HEK293 (cell line): ENCODE measurements around the gene TMEM63A.

Source experiments
- CTCF ChIA-PET: fragments of 350-600 bp; formaldehyde crosslinking; extraction: SDS; loops from one replicate; lab custom pipeline; 2021; ENCODE audit warnings: antibody characterized with exemption; lab: Yijun Ruan, JAX
- POLR2A ChIA-PET: fragments of 300-600 bp; formaldehyde crosslinking; extraction: SDS; loops from one replicate; lab custom pipeline; 2020; ENCODE audit warnings: antibody characterized with exemption, inconsistent platforms; lab: Yijun Ruan, JAX
- H3K27ac ChIP-seq: fragments of 200-500 bp; sonication (Bioruptor generic); 2 replicates; pipeline ENCODE4 v1.5.1; 2014; ENCODE audit warnings: low read depth, low read length, control low read depth, inconsistent platforms; ENCODE audit errors: extremely low read depth
- H3K36me3 ChIP-seq, 2 experiments: fragments of 200-500 bp in 1 of 2; sonication (Bioruptor generic) in 1 of 2; 1 replicate in 1 of 2; 2 replicates in 1 of 2; pipeline ENCODE4 v1.5.1; 2014 to 2017; ENCODE audit warnings: inconsistent platforms in 2 of 2, low read length in 2 of 2; ENCODE audit not compliant: control insufficient read depth in 2 of 2, insufficient read depth in 1 of 2
- H3K4me1 ChIP-seq: fragments of 200-500 bp; sonication (Bioruptor generic); 2 replicates; pipeline ENCODE4 v1.5.1; 2014; ENCODE audit warnings: mild to moderate bottlenecking, low read length, inconsistent platforms; ENCODE audit not compliant: control insufficient read depth, insufficient read depth
- H3K4me3 ChIP-seq: 2 replicates; pipeline ENCODE4 v1.5.1; 2011; ENCODE audit warnings: low read depth, mild to moderate bottlenecking, control low read depth, low read length, moderate library complexity
- H3K9me3 ChIP-seq: fragments of 200-500 bp; sonication (Bioruptor generic); 2 replicates; pipeline ENCODE4 v1.5.1; 2014; ENCODE audit warnings: low read depth, low read length, inconsistent platforms; ENCODE audit not compliant: control insufficient read depth, insufficient read depth
- EGR2 ChIP-seq: fragments of 450-650 bp; formaldehyde crosslinking; IDR thresholded peaks from 2 replicates; pipeline ENCODE4 v1.5.1; 2016; ENCODE audit warnings: low read depth, missing biosample characterization, missing genetic modification characterization
- HOXD13 ChIP-seq: sonication (generic); formaldehyde crosslinking; IDR thresholded peaks from 2 replicates; pipeline ENCODE4 v1.8.0; 2022; ENCODE audit warnings: missing genetic modification reagents, borderline replicate concordance
- MZF1 ChIP-seq: fragments of 450-650 bp; formaldehyde crosslinking; IDR thresholded peaks from 2 replicates; pipeline ENCODE4 v1.5.1; 2017; ENCODE audit warnings: missing biosample characterization, missing genetic modification characterization, borderline replicate concordance
- PRDM10 ChIP-seq: fragments of 450-650 bp; formaldehyde crosslinking; IDR thresholded peaks from 2 replicates; pipeline ENCODE4 v1.5.1; 2016; ENCODE audit warnings: missing biosample characterization, missing genetic modification characterization
- PRDM6 ChIP-seq: fragments of 450-650 bp; formaldehyde crosslinking; IDR thresholded peaks from 2 replicates; pipeline ENCODE4 v1.5.1; 2017; ENCODE audit warnings: missing biosample characterization, missing genetic modification characterization
- SALL2 ChIP-seq: fragments of 450-650 bp; formaldehyde crosslinking; IDR thresholded peaks from 2 replicates; pipeline ENCODE4 v1.5.0; 2017; ENCODE audit warnings: missing biosample characterization, mild to moderate bottlenecking, missing genetic modification characterization, borderline replicate concordance
- ZBTB44 ChIP-seq: fragments of 450-650 bp; IDR thresholded peaks from 2 replicates; pipeline ENCODE4 v1.5.1; 2018; ENCODE audit warnings: missing biosample characterization, mild to moderate bottlenecking, missing genetic modification characterization
- ZNF140 ChIP-seq: fragments of 450-650 bp; formaldehyde crosslinking; IDR thresholded peaks from 2 replicates; pipeline ENCODE4 v1.5.1; 2016; ENCODE audit warnings: missing biosample characterization, missing genetic modification characterization
- ZNF2 ChIP-seq: fragments of 450-650 bp; formaldehyde crosslinking; IDR thresholded peaks from 2 replicates; pipeline ENCODE4 v1.5.1; 2016; ENCODE audit warnings: missing biosample characterization, missing genetic modification characterization
- ZNF223 ChIP-seq: fragments of 450-650 bp; formaldehyde crosslinking; IDR thresholded peaks from 2 replicates; pipeline ENCODE4 v1.5.1; 2016; ENCODE audit warnings: missing biosample characterization, missing genetic modification characterization
- ZNF350 ChIP-seq: fragments of 450-650 bp; formaldehyde crosslinking; IDR thresholded peaks from 2 replicates; pipeline ENCODE4 v1.5.0; 2017; ENCODE audit warnings: missing biosample characterization, mild to moderate bottlenecking, missing genetic modification characterization
- ZNF354C ChIP-seq: fragments of 450-650 bp; formaldehyde crosslinking; IDR thresholded peaks from 2 replicates; pipeline ENCODE4 v1.5.1; 2016; ENCODE audit warnings: missing biosample characterization, missing genetic modification characterization, low read depth, borderline replicate concordance
- ZNF48 ChIP-seq: fragments of 450-650 bp; formaldehyde crosslinking; IDR thresholded peaks from 2 replicates; pipeline ENCODE4 v1.5.1; 2016; ENCODE audit warnings: missing biosample characterization, missing genetic modification characterization
- ZNF514 ChIP-seq: fragments of 450-650 bp; formaldehyde crosslinking; IDR thresholded peaks from 2 replicates; pipeline ENCODE4 v1.5.1; 2016; ENCODE audit warnings: missing biosample characterization, missing genetic modification characterization
- ZNF529 ChIP-seq: fragments of 450-650 bp; formaldehyde crosslinking; IDR thresholded peaks from 2 replicates; pipeline ENCODE4 v1.5.1; 2017; ENCODE audit warnings: missing genetic modification characterization, missing biosample characterization; ENCODE audit not compliant: insufficient replicate concordance
- ZNF544 ChIP-seq: fragments of 450-650 bp; formaldehyde crosslinking; IDR thresholded peaks from 2 replicates; pipeline ENCODE4 v1.5.0; 2017; ENCODE audit warnings: missing biosample characterization, missing genetic modification characterization
- ZNF600 ChIP-seq: fragments of 450-650 bp; formaldehyde crosslinking; IDR thresholded peaks from 2 replicates; pipeline ENCODE4 v1.5.1; 2016; ENCODE audit warnings: missing biosample characterization, missing genetic modification characterization
- ZNF677 ChIP-seq: fragments of 450-650 bp; IDR thresholded peaks from 2 replicates; pipeline ENCODE4 v1.5.0; 2018; ENCODE audit warnings: missing biosample characterization, mild to moderate bottlenecking, missing genetic modification characterization, moderate library complexity
- ZSCAN4 ChIP-seq: fragments of 450-650 bp; formaldehyde crosslinking; IDR thresholded peaks from 2 replicates; pipeline ENCODE4 v1.5.1; 2017; ENCODE audit warnings: missing biosample characterization, missing genetic modification characterization
- TF ChIP-seq, protein P1 (sequence below): fragments of 450-650 bp; formaldehyde crosslinking; IDR thresholded peaks from 2 replicates; pipeline ENCODE4 v1.5.1; 2016; ENCODE audit warnings: missing biosample characterization, missing genetic modification characterization
- TF ChIP-seq, protein P2 (sequence below): fragments of 450-650 bp; formaldehyde crosslinking; IDR thresholded peaks from 2 replicates; pipeline ENCODE4 v1.5.1; 2016; ENCODE audit warnings: missing biosample characterization, missing genetic modification characterization

The TMEM63A gene

GRCh38 chr1:225812488-225813213, 69.5 kb downstream of the TMEM63A start (continued):
- no peak for TF ChIP-seq ZNF529 (tag by site-specific recombination)
- no peak for TF ChIP-seq ZNF514 (tag by site-specific recombination)
- TF ChIP-seq ZBTB44 (tag by site-specific recombination): no peak
- TF ChIP-seq MZF1 (tag by site-specific recombination): peak; percentile 71; the same call in 1 of the 2 replicates
- TF ChIP-seq ZNF354C (tag by site-specific recombination): no peak
- no peak for TF ChIP-seq ZNF677 (tag by site-specific recombination)
- TF ChIP-seq EGR2 (tag by site-specific recombination): peak; percentile 95
- TF ChIP-seq HOXD13 (CRISPR knock-in tag): no peak
- no peak for TF ChIP-seq PRDM6
- no peak for TF ChIP-seq ZSCAN4 (tag by site-specific recombination)
- TF ChIP-seq ZNF544 (tag by site-specific recombination): no peak
- peak; percentile 38; the same call in 1 of the 2 replicates for TF ChIP-seq ZNF600 (tag by site-specific recombination)
- TF ChIP-seq, all 188 proteins: peak for 11

- H3K9me3 ChIP-seq: no peaks in the 10 kb centered on the region
- no peak overlapping the region for H3K4me3 ChIP-seq
- POLR2A ChIA-PET: interaction anchor here (0.5 to 6.8 kb wide), 6 partner anchors 16 to 71 kb away, joined by 3 to 46 read pairs (median 3); partner anchors contain the start of genes SRP9 and TMEM63A
- no peak overlapping the region for H3K27ac ChIP-seq
- H3K36me3 ChIP-seq: peaks cover 0 to 7% of the 10 kb centered on the region in 2 experiments; a peak in 1 of 3 replicates
- CTCF ChIA-PET: interaction anchor here (0.6 to 3.9 kb wide), 17 partner anchors 8 to 347 kb away, joined by 3 to 22 read pairs (median 5); partner anchors contain the start of genes ENAH and SRP9
- H3K4me1 ChIP-seq: peaks cover 20% of the 10 kb centered on the region
- no peak for TF ChIP-seq PRDM10 (tag by site-specific recombination)
- TF ChIP-seq, protein P1, sequence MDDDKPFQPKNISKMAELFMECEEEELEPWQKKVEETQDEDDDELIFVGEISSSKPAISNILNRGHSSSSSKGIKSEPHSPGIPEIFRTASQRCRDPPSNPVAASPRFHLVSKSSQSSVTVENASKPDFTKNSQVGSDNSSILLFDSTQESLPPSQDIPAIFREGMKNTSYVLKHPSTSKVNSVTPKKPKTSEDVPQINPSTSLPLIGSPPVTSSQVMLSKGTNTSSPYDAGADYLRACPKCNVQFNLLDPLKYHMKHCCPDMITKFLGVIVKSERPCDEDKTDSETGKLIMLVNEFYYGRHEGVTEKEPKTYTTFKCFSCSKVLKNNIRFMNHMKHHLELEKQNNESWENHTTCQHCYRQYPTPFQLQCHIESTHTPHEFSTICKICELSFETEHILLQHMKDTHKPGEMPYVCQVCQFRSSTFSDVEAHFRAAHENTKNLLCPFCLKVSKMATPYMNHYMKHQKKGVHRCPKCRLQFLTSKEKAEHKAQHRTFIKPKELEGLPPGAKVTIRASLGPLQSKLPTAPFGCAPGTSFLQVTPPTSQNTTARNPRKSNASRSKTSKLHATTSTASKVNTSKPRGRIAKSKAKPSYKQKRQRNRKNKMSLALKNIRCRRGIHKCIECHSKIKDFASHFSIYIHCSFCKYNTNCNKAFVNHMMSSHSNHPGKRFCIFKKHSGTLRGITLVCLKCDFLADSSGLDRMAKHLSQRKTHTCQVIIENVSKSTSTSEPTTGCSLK (tag by site-specific recombination): no peak
- 0 out of 2 replicates have a peak, but pooled peaks have one; percentile 63 for TF ChIP-seq ZNF2 (tag by site-specific recombination)
- no peak for TF ChIP-seq ZNF140 (tag by site-specific recombination)
- TF ChIP-seq SALL2: no peak
- no peak for TF ChIP-seq ZNF223 (tag by site-specific recombination)
- no peak for TF ChIP-seq ZNF350 (tag by site-specific recombination)
- TF ChIP-seq ZNF48 (tag by site-specific recombination): no peak
- 0 out of 2 replicates have a peak, but pooled peaks have one; percentile 17 for TF ChIP-seq MZF1 (tag by site-specific recombination)
- TF ChIP-seq, protein P2, sequence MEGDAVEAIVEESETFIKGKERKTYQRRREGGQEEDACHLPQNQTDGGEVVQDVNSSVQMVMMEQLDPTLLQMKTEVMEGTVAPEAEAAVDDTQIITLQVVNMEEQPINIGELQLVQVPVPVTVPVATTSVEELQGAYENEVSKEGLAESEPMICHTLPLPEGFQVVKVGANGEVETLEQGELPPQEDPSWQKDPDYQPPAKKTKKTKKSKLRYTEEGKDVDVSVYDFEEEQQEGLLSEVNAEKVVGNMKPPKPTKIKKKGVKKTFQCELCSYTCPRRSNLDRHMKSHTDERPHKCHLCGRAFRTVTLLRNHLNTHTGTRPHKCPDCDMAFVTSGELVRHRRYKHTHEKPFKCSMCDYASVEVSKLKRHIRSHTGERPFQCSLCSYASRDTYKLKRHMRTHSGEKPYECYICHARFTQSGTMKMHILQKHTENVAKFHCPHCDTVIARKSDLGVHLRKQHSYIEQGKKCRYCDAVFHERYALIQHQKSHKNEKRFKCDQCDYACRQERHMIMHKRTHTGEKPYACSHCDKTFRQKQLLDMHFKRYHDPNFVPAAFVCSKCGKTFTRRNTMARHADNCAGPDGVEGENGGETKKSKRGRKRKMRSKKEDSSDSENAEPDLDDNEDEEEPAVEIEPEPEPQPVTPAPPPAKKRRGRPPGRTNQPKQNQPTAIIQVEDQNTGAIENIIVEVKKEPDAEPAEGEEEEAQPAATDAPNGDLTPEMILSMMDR (tag by site-specific recombination): peak; percentile 36
These were observed 70.3 kb downstream of the TMEM63A start for GRCh38 chr1:225811622-225812487.
